ENCODE results near the gene MARF1.
"Not testable (repeated sequence)": the region's sequence is repeated elsewhere in the genome, so short reads cannot be mapped to it uniquely, and the experiment has no call there.

The MARF1 gene

DNA sequence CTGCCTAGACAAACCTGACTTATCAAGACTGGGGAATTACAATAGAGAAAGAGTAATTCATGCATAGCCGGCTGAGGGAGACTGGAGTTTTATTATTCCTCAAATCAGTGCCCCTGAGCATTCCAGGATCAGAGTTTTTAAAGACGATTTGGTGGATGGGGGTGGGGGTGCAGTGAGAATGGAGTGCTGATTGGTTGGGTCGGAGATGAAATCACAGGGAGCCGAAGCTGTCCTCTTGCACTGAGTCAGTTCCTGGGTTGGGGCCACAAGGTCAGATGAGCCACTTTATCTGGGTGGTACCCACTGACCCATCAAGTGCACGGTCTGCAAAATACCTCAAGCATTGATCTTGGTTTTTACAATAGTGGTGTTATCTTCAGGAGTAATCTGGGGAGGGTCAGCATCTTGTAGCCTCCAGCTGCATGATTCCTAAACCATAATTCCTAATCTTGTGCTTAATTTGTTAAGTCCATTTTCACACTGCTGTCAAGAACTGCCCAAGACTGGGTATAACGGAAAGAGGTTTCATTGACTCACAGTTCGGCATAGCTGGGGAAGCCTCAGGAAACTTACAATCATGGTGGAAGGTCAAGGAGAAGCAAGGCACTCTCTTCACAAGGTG is 69.6 kb downstream of the MARF1 start:
- DNase-seq (ENCODE audit: low spot score) = no peak

DNA sequence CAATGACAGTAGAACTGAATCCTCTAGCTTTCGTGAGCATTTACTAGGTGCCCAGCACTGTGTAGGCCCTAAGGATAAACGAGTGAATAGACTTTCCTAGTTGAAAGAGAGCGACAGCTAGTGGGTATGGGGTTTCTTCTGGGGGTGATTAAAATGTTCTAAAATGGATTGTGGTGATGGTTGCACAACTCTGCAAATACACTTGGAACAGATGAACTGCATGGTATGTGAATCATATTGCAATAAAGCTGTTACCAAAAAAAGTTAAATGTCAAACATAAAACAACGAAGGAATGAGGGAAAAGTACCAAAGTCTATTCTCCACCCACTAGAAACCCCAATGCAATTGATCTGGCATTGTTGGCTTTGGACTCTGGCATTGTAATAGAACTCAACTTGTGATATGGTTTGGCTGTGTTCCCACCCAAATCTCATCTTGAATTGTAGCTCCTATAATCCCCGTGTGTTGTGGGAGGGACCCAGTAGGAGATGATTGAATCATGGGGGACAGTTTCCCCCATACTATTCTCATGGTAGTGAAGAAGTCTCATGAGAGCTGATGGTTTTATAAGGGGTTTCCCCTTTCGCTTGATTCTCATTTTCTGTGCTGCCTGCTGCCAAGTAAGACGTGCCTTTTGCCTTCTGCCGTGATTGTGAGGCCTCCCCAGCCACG is 70.5 kb downstream of the MARF1 start:
- no peak for DNase-seq (ENCODE audit: low spot score)

DNA sequence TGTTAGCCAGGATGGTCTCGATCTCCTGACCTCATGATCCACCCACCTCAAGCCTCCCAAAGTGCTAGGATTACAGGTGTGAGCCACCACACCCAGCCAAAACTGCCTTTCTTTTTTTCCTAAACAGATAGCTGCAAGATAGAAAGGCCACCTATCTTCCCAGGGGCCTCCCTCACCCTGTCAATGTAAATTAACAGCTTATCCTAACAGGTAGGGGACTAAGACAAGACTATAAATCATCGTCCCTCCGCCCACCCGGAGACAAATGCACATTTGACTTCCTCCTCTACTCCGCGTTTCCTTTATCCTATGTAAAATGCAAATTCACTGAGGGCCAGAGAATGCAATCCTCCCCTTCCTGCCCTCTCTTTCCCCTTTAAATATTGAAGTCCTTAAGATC is 71.4 kb downstream of the MARF1 start:
- DNase-seq (ENCODE audit: low spot score) = no peak

DNA sequence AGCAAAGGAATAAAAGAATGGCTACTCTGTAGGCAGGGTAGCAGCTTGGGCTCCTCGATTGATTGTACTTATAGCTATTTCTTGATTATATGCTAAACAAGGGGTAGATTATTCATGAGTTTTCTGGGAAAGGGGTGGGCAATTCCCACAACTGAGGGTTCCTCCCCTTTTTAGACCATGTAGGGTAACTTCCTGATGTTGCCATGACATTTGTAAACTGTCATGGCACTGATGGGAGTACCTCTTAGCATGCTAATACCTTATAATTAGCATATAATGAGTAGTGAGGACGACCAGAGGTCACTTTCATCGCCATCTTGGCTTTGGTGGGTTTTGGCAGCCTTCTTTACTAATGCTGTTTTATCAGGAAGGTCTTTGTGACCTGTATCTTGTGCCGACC is 72.3 kb downstream of the MARF1 start:
- not testable (repeated sequence) for DNase-seq (ENCODE audit: low spot score)

DNA sequence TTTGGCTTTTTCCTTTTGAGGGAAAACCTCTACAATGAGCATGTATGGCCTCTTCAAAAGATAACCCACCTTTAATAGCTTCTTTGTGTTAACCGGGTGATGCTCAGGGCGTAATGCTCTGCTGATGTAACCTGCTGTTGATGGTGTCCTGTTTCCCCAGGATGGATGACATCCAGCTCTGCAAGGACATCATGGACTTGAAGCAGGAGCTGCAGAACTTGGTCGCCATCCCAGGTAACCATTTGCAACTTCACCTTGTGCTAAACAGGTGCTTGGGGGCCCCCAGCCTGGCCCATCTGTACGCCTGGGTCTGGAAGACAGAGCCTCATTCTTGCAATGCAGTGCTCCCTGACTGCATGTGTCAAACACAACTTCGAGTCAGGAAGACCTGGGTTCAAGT is 75.1 kb downstream of the MARF1 start:
- no peak for DNase-seq (ENCODE audit: low spot score)

DNA sequence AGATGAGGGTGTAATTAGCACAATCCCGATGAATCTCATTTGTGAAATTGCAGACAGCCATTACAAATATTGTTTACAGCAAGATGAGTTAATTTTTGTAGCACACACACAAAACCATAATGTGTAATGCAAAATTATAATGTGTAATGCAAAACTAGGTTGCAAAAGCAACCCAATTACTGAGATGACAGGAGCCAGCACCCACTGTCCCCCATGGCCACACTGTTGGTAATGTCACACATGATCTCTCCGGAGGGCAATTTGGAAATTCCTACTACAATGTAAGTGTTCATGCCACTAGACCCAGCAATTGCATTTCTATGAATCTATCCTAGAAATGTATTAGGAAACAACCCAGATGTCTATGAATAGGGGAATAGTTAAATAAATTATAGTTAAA is 76.9 kb downstream of the MARF1 start:
- no peak for DNase-seq (ENCODE audit: low spot score)

DNA sequence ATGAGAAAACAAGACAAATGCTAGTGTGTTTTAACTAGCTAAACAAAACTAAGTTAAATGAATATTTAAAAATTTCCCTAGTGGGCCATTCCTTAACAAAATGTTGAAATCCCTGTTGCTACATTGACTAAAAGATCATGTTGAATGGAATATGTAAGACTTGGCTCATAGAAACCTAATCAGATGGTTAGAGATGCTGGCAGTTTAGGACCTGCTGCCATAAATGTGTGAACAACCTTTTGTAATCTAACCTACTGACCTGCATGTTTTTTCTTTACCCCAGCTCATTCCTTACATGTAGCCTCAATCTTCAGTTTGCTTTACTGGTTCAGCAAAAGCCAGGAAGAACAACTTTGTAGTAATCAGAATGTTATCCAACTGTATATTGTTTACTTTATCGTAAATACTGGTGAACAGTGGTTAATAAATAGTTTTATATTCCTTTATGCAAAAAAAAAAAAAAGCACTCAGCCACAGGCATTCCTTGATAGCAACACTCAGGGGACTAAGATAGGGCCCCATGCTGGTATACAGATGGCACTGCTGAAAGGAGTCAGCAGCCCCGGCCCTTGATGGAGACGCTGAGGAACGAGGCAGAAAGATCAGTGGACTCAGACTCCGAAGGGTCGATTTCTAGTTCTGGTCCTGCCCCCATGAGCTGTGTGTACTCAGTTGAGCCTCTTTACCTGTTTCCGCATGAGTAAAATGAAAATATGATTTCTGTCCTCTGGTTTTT is 78.2 kb downstream of the MARF1 start:
- DNase-seq (ENCODE audit: low spot score) = no peak

DNA sequence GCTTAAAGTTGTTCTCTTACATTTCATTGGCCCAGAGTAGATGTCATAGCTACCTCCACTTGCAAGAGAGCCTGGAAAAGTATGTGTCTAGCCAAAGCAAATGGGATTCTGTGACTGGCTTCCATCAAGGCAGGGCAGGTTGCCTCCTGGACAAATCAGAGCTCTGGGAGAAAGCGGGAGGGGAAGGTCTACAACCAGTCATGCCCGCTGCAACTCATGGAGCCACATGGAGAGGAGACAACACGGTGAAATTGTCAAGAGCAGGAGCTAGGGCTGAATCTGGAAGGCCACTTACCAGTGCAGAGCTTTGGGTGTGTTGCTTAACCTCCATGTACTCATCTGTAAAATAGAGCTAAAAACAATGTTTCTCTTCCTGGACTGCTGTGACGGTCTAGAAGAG is 83.8 kb downstream of the MARF1 start:
- no peak for DNase-seq (ENCODE audit: low spot score)

DNA sequence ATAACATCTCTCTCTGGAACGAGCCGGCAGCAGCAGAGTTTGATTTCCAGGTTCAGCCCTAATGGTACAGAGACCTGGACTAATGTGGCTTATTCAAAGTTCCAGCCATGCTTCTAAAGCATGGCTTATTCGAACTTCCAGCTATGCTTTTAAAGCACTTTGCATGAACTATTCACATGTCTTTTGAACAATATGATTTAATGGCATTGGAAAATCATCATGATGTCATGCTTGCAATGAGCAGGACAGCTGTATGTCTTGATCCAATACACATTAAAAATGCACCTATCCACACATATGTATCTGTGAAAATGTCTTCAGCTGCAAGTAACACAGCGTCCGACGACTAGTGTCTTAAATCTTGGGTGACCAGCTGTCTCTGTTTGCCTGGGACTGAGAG is 85.7 kb downstream of the MARF1 start:
- no peak for DNase-seq (ENCODE audit: low spot score)

DNA sequence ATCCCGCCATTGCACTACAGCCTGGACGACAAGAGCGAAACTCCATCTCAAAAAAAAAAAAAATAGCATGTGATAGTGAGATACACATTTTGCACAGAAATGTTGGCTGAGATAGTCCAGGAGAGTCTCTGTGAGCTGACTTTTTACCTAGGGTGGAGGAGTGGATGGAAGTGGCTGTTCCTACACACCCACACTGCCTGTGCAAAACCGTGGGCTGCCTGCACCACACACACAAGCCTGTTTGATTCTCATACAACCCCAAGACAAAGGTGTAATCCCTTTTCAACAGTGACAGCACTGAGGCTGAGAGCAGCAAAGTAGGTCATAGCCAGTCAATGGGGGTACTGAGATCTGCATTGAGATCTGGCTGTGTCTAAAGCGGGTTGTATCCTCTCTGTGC is 86.8 kb downstream of the MARF1 start:
- DNase-seq (ENCODE audit: low spot score) = no peak

DNA sequence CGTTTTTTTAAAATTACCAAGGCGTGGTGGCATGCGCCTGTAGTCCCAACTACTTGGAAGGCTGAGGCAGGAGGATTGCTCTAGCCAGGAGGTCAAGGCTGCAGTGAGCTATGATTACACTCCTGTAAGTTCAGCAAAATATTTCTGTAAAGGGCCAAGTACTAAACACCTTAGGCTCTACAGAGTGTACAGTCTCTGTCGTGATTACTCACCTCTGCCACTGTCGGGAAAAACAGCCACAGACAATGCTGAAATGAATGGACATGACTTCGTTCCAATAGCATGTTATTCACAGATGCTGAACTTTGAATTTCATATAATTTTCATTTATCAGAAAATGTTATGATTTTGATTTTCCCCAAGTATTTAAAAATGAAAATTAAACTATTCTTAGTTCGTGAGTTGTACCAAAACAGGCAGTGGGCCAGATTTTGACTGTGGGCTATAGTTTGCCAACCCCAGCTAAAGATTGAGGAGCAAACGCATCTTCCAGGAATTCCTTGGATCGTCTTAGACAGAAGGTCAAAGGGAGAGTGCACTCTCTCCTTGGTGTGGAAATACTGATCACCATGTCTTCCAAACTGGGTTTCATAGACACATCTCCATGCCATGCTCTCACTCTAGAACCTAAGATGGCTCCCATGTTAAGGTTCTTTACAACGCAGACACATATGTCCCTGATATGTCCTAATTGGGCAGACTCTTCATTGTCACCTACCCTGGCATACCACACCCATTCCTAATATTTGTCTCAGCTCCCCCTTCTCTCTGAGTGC is 89.5 kb downstream of the MARF1 start:
- DNase-seq (ENCODE audit: low spot score) = no peak

DNA sequence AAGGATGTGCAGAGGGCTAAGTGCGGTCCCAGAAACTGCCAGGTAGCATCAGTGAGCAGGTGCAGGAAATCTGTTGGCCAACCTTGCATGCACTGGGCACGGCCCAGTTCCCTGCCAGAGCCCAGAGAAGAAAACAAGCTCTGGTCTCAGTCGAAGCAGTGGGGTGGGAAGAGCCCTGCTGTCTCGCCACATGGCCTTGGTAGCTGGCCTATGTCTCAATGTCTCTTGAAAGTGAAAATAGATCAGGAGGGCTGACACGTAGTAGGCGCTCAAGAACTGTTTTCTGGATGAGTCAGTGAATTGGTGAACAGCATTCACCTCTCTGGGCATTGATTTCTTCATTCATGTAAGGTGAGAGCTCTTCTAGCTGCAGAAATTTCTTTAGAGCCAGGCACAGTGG is 90.4 kb downstream of the MARF1 start:
- DNase-seq (ENCODE audit: low spot score) = no peak

DNA sequence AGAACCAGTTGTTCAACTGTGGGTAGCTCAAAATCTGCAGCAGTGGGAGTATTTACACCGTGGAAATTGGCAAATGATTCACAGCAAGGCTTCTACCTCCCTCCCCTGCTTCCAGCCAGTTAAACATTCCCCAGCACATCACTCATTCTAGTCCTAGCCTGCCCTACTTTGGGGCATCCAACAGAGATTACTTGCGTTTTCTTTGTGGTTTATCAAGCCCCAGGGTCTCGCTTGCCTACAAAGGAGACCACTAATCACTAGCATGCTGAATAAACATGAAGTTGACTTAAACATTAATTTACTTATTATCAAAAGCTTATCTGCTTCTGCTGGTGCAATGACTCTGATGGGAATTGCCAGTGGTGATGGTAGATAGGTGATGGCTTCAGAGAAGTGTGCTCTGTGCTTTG is 94.5 kb downstream of the MARF1 start:
- no peak for DNase-seq (ENCODE audit: low spot score)

DNA sequence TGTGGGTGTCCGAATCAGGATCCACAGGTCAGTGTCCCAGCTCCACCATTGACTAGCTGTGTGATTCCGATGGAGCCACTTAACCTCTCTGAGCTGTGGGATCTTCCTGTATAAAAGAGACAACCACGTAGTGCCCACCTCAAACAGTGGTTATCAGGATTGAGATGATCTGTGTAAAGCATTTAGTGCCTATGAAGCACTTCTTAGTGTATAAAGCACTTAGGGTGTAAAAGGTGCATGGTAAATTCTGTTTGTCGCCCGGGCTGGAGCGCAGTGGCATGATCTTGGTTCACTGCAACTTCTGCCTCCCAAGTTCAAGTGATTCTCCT is 95.2 kb downstream of the MARF1 start:
- DNase-seq (ENCODE audit: low spot score) = no peak

DNA sequence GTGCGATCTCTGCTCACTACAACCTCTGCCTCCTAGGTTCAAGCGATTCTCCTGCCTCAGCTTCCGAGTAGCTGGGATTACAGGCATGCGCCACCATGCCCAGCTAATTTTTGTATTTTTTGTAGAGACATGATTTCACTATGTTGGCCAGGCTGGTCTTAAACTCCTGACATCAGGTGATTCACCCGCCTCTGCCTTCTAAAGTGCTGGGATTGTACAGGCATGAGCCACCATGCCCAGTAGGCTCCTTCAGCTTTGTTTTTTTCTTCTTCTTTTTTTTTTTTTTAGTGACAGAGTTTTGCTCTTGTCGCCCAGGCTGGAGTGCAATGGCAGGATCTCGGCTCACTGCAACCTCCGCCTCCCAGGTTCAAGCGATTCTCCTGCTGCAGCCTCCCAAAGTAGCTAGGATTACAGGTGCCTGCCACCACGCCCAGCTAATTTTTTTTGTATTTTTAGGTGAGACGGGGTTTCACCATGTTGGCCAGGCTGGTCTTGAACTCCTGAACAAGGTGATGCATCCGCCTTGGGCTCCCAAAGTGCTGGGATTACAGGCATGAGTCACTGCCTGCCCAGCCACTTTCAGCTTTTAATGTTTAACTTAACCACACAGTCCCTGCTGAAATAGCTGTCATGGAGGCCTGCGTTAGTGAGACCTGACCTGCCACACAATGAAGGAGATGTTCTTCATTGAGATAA is 95.7 kb downstream of the MARF1 start:
- not testable (repeated sequence) for DNase-seq (ENCODE audit: low spot score)

DNA sequence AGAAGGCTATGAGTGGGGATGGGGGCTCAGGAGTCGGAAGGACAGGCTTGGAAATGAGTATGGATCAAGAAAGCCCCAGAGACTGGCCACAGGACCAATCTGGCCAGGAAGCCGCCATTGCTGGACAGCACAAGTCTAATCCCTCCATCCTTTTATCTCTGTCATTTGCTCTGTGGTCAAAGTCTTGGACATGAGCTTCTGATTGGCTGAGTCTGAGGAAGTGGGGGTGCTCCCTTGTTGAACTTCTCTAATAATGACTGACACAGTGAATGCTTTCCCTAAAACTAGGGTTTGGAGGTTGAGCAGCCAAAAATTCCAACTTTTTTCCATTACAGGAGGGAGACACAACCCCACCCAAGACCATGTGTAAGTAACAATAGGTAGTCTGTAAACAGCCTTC is 97.4 kb downstream of the MARF1 start:
- no peak for DNase-seq (ENCODE audit: low spot score)

DNA sequence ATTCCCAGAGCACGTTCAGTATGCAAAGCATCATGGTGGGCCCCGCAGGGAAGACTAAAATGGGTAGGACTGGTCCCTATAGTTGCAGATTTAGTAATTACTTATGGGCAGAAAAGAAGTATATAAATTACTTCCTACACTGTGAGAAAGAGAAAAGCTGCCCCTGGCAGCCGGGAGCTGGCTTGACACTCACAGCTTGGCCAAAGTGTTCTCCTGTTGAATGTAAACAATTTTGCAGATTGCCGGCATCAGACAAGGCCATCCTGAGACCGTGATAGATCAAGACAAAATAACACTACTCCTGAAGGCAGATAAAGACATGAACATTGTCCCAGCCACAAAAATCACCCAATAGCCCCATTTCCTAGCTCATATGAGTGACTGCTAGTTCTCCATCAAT is 98.5 kb downstream of the MARF1 start:
- no peak for DNase-seq (ENCODE audit: low spot score)
